T-helper 2 cell treated with Interferon-gamma antibody and Interleukin-4, amounts not matched to agents 5 μg/mL and 100 μg/mL, for 36 hours (primary cell): Measurements from ENCODE around the gene TUBGCP5.

ENCODE experiments used
- DNase-seq: peaks from one replicate; pipeline ENCODE4 v3.0.0; 2021; ENCODE audit warnings: low spot score
- H3K27ac Mint-ChIP-seq: one replicate; pipeline ENCODE4 v1.8.0; 2021; ENCODE audit warnings: mild to moderate bottlenecking, mixed read lengths
- H3K27me3 Mint-ChIP-seq: one replicate; pipeline ENCODE4 v1.8.0; 2021; ENCODE audit warnings: low read depth, mixed read lengths
- H3K36me3 Mint-ChIP-seq: one replicate; pipeline ENCODE4 v1.8.0; 2021; ENCODE audit warnings: low read depth, mixed read lengths
- H3K4me1 Mint-ChIP-seq: one replicate; pipeline ENCODE4 v1.8.0; 2021; ENCODE audit warnings: low read depth, mixed read lengths
- H3K4me3 Mint-ChIP-seq: one replicate; pipeline ENCODE4 v1.8.0; 2022; ENCODE audit warnings: mild to moderate bottlenecking, moderate library complexity, mixed read lengths
- H3K9me3 Mint-ChIP-seq: one replicate; pipeline ENCODE4 v1.8.0; 2021; ENCODE audit warnings: mixed read lengths

Gene TUBGCP5

DNA sequence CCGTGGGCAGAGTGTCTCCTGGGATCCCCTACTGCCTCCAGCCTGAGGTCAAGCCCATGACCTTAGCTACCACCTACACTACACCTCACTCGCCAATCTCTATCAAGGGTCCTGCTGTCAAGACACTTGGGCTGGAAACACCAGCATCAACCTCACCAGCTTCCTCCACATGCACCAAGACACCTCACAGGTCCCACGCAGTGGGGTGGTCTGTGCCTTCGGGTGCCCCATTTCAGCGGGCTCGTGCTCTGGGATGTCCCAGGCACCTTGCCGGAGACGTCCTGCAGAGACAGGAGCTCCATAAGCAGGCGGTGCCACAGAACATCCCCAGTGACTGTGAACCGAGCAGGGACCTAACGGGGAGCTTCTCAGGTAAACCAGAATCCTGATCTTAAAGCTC lies 79.2 kb downstream of the TUBGCP5 start:
- no peak for DNase-seq
- no peaks in the 10 kb centered on the region for H3K36me3 Mint-ChIP-seq
- no peak overlapping the region for H3K4me3 Mint-ChIP-seq
- H3K9me3 Mint-ChIP-seq, result no peaks in the 10 kb centered on the region
- H3K4me1 Mint-ChIP-seq, result no peaks in the 10 kb centered on the region
- no peak overlapping the region for H3K27ac Mint-ChIP-seq
- H3K27me3 Mint-ChIP-seq, result no peaks in the 10 kb centered on the region

- no peak for DNase-seq
- no peaks in the 10 kb centered on the region for H3K4me1 Mint-ChIP-seq
- no peaks in the 10 kb centered on the region for H3K9me3 Mint-ChIP-seq
- H3K27ac Mint-ChIP-seq, result no peak overlapping the region
- no peak overlapping the region for H3K4me3 Mint-ChIP-seq
- H3K36me3 Mint-ChIP-seq, result no peaks in the 10 kb centered on the region
- H3K27me3 Mint-ChIP-seq, result no peaks in the 10 kb centered on the region
These were observed 79.9 kb downstream of the TUBGCP5 start for GRCh38 chr15:22959321-22960101.

DNA sequence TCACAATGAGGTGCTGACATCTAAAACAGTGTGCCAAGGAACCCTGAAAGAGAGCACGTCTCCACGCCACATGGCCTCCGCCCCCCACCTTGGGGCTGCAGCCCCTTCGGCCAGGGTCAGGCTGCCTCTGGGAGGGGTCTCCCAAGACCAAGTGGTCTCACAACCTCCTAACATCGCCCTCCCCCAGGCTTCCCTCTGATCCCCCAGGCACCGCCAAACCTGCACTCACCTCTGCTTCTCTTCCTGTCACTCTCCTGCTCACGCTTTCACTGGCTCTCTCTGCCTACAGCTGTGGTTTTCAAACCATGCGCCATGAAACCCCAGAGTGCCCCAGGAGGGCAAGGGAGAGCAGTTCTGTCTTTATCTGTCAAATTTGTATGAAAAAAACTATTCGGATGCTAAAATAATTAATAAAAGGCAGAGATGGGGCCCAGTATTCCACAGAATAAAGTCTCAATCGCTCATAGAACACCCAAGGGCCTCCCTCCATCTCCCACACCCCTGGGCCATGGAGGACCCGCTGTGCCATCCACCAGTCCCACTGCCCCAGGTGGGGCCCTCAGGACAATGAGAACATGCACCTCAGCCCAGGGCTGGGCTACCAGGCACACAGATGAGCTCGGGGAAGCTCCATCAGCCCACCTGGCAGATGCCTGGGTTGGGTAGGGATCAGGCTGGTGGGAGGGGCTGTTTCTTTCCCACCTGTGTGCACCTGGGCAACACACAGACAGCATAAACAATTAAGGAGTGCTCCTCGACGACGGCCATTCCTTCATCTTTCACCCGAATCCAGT lies 80.7 kb downstream of the TUBGCP5 start:
- no peak overlapping the region for H3K4me3 Mint-ChIP-seq
- no peaks in the 10 kb centered on the region for H3K36me3 Mint-ChIP-seq
- H3K27me3 Mint-ChIP-seq, result no peaks in the 10 kb centered on the region
- H3K4me1 Mint-ChIP-seq, result no peaks in the 10 kb centered on the region
- DNase-seq, result no peak
- H3K27ac Mint-ChIP-seq, result no peak overlapping the region
- H3K9me3 Mint-ChIP-seq, result no peaks in the 10 kb centered on the region

DNA sequence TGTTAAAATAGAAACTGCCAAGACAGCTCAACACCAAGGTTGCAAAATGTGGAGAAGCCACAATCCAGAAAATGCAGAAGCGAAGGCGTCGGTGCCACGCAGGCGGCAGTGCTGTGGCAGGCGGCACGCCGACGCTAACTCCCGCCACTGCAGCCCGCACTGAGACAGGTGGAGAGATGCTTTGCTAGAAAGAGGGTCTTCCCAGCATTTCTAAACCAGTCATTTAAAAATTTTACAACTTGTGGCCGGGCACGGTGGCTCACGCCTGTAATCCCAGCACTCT lies 82.5 kb downstream of the TUBGCP5 start:
- Mint-ChIP-seq H3K27me3 (no peaks in the 10 kb centered on the region), H3K27ac (no peak overlapping the region), H3K4me3 (no peak overlapping the region), H3K9me3 (no peaks in the 10 kb centered on the region), H3K4me1 (no peaks in the 10 kb centered on the region), H3K36me3 (no peaks in the 10 kb centered on the region)
- DNase-seq, result no peak

DNA sequence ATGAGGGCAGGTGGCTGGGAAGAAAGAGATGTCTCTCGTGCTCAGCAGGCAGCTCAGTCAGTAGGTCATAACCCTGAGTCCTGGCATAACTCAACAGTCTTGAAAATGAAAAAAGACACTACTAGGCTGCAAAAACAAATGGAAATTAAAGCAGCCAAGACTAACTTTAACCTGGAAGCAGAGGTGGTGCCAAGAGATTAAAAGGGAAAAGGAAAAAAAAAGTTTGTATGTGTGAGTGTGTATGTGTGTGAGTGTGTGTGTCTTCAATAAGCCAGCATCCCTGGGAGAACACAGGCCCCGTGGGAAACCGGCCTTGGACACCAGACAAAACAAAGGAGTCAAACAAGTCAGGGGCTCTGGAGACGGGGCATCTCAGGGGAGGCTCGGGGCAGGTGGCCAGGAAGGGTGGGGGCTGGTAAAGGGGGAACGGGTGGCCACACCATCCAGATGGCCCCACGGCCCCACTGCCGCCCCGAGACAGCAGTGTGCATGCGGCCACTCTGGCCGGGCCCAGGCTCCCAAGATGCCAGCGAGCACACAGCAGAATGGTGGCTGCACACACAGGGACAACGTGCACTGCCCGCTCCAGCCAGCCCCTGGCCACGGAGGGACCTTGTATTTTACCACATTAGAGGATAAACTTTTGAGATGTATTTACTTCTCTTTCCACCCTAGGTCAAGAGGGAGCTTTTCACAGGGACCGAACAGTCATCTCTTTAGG lies 83.0 kb downstream of the TUBGCP5 start:
- H3K4me3 Mint-ChIP-seq, result no peak overlapping the region
- H3K4me1 Mint-ChIP-seq, result no peaks in the 10 kb centered on the region
- no peak for DNase-seq
- H3K27me3 Mint-ChIP-seq, result no peaks in the 10 kb centered on the region
- no peak overlapping the region for H3K27ac Mint-ChIP-seq
- no peaks in the 10 kb centered on the region for H3K9me3 Mint-ChIP-seq
- no peaks in the 10 kb centered on the region for H3K36me3 Mint-ChIP-seq

DNA sequence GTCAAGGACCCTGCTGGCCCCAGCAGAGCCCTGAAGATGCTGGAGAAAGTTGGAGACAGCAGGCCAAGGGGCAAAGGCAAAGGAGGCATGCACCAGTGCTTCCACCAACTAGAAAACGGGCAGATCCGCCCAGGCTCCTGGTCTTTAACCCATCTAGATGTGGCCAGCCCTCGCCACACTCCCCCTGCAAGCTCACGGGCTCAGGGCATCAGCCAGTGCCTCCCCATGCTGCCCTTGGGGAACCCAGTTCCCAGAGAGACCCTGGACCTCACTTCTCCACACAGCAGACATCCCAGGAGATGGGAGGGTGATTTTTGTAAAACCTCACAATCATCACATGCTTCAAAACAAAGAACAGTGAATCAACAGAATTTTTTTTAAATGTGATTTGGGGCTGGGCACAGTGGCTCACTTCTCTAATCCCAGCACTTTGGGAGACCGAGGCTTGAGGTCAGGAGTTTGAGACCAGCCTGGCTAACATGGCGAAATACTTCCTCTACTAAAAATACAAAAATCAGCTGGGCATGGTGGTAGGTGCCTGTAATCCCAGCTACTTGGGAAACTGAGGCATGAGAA lies 83.7 kb downstream of the TUBGCP5 start:
- H3K36me3 Mint-ChIP-seq, result no peaks in the 10 kb centered on the region
- no peak overlapping the region for H3K27ac Mint-ChIP-seq
- H3K4me1 Mint-ChIP-seq, result no peaks in the 10 kb centered on the region
- DNase-seq, result no peak
- no peaks in the 10 kb centered on the region for H3K9me3 Mint-ChIP-seq
- no peak overlapping the region for H3K4me3 Mint-ChIP-seq
- no peaks in the 10 kb centered on the region for H3K27me3 Mint-ChIP-seq

DNA sequence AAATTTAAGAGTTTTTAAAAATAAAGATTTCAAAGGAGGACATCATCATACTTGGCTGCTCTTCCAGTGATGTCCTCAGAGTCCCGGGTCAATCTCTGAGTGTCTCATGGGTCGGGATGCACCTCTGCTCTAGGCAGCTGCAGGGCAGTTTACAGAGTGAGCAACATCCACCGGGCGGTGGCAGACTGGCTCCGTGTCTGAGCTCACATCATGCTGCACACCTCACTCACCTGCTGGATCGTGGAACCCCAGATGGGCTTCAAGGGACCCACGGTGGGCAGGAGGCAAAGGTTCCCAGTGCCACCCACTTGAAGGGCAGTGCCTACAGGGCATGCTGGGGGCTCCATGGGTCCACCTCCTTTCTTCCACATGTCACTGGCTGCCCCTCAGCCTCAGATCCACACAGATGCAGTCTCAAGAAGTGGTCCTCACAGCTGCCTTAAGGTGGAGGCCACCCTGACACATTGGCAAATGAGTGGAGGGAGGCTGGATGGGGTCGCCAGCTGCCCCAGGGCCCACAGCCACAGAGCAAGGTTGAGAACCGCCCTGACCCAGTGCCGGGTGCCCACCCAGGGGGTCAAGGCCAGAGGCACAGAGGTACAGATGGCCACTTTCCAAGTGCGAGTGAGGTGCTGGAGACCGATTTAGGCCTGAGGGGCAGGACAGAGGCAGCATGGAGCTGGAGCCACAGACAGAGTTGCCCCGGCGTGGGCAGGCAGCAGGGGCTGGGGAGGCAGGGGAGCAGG lies 84.4 kb downstream of the TUBGCP5 start:
- Mint-ChIP-seq H3K4me3 (no peak overlapping the region), H3K9me3 (no peaks in the 10 kb centered on the region), H3K36me3 (no peaks in the 10 kb centered on the region), H3K27ac (no peak overlapping the region), H3K4me1 (no peaks in the 10 kb centered on the region), H3K27me3 (no peaks in the 10 kb centered on the region)
- no peak for DNase-seq

GRCh38 chr15:22954326-22954725 lies 85.0 kb downstream of the TUBGCP5 start:
- no peaks in the 10 kb centered on the region for H3K36me3 Mint-ChIP-seq
- no peaks in the 10 kb centered on the region for H3K4me1 Mint-ChIP-seq
- no peak overlapping the region for H3K27ac Mint-ChIP-seq
- no peaks in the 10 kb centered on the region for H3K27me3 Mint-ChIP-seq
- no peak for DNase-seq
- no peak overlapping the region for H3K4me3 Mint-ChIP-seq
- H3K9me3 Mint-ChIP-seq, result no peaks in the 10 kb centered on the region

- DNase-seq, result no peak
- Mint-ChIP-seq H3K4me1 (peaks cover 4% of the 10 kb centered on the region), H3K27ac (no peak overlapping the region), H3K9me3 (no peaks in the 10 kb centered on the region), H3K4me3 (no peak overlapping the region), H3K27me3 (no peaks in the 10 kb centered on the region), H3K36me3 (no peaks in the 10 kb centered on the region)
These were observed 86.4 kb downstream of the TUBGCP5 start for GRCh38 chr15:22952796-22953579.

- no peaks in the 10 kb centered on the region for H3K9me3 Mint-ChIP-seq
- H3K4me1 Mint-ChIP-seq, result peaks cover 4% of the 10 kb centered on the region
- H3K36me3 Mint-ChIP-seq, result no peaks in the 10 kb centered on the region
- H3K27ac Mint-ChIP-seq, result no peak overlapping the region
- H3K27me3 Mint-ChIP-seq, result no peaks in the 10 kb centered on the region
- no peak for DNase-seq
- H3K4me3 Mint-ChIP-seq, result no peak overlapping the region
These were observed 87.7 kb downstream of the TUBGCP5 start for GRCh38 chr15:22951381-22952280.

- Mint-ChIP-seq H3K27me3 (no peaks in the 10 kb centered on the region), H3K27ac (no peak overlapping the region), H3K4me3 (no peak overlapping the region), H3K36me3 (no peaks in the 10 kb centered on the region), H3K9me3 (no peaks in the 10 kb centered on the region), H3K4me1 (peaks cover 4% of the 10 kb centered on the region)
- DNase-seq, result no peak
These were observed 88.4 kb downstream of the TUBGCP5 start for GRCh38 chr15:22951031-22951380.

- peaks cover 4% of the 10 kb centered on the region for H3K4me1 Mint-ChIP-seq
- no peaks in the 10 kb centered on the region for H3K27me3 Mint-ChIP-seq
- no peaks in the 10 kb centered on the region for H3K9me3 Mint-ChIP-seq
- H3K27ac Mint-ChIP-seq, result no peak overlapping the region
- H3K4me3 Mint-ChIP-seq, result no peak overlapping the region
- no peaks in the 10 kb centered on the region for H3K36me3 Mint-ChIP-seq
- DNase-seq, result no peak
These were observed 88.9 kb downstream of the TUBGCP5 start for GRCh38 chr15:22950256-22950990.
